Posterior vena cava (tissue), 2 donors: ENCODE results near the gene CBX5. TPM values are rescaled to one million over a fixed set of nuclear protein-coding genes. Genes with fewer than 3 reads are reported as not detected.

ENCODE experiments used
- DNase-seq: peaks from one replicate; pipeline ENCODE4 v3.0.0-alpha.2; 2020; ENCODE audit warnings: low spot score
- intact Hi-C, 2 donors: fragments of 100-400 bp; cut with DNase I; formaldehyde crosslinking; loops; one replicate each; pipeline versions ENCODE4 v1.14.1 to v1.14.2; 2022 to 2023
- total RNA-seq, 2 donors: library from RNA; stranded (reverse); fragmentation: NEBNext Ultra II Directional; extraction: Animal tissue kit (Norgen Biotek cat#: 25700); gene quantifications; one replicate each; pipeline ENCODE4 v1.2.1, GENCODE V29; 2021
- donor health status: DM: yes; HTN: yes; CAD: no.
- donor health status: DM: yes; HTN: yes; CAD: no.

CBX5 gene
- total RNA-seq, 2 donors from 2014 or later: 46.2 to 56.2 TPM

GRCh38 chr12:54214553-54215406 lies 65.1 kb downstream of the CBX5 start:
- DNase-seq: peak; percentile 96
- intact Hi-C loops: loop anchor here in 1 of 2 donors (5.0 kb wide), 1 partner anchor 232 kb away; no protein-coding TSS in a partner anchor

DNA sequence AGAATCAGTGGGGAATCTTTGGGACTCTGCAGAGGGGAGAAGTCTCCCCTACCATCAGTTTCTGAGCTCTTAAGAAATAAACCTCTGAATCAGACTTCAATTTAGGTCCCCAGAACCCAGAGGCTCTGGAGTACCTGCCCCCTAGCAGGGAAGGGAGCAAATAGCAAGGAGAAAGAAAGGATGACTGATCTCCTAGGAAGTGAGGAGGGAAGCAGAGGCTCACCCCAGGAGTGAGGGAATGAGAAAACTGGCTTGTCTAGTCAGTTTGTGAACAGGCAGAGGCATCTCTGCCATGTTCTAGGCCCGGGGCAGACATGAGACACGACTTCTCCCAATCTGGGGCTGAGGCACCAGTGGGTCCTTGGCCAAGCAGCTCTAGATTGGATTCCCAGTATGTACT lies 66.8 kb downstream of the CBX5 start:
- intact Hi-C loops: loop anchor here in 1 of 2 donors (5.0 kb wide), 1 partner anchor 231 kb away; no protein-coding TSS in a partner anchor
- peak; percentile 14 for DNase-seq

DNA sequence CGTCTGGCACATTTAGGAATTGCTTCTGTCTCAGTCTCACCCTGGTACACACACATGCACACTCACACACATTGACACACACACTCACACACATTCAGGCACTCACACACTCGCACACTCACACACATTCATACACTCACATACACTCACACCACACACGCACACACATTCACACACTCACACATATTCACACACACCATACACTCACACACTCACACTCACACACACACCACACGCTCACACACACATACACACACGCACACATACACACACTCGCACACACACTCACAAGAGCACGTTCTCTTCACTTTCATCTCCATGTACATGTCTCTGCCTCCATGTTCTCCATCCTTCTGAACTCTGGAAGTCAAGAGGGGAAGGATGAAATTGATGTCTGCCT lies 68.0 kb downstream of the CBX5 start:
- intact Hi-C loops: loop anchor here in 1 of 2 donors (5.0 kb wide), 1 partner anchor 230 kb away; no protein-coding TSS in a partner anchor

GRCh38 chr12:54210400-54210790 lies 69.5 kb downstream of the CBX5 start:
- peak; percentile 59 for DNase-seq
- intact Hi-C loops: loop anchor here in 1 of 2 donors (5.0 kb wide), 1 partner anchor 228 kb away; no protein-coding TSS in a partner anchor

More for the DNA sequence above, 68.0 kb downstream of the CBX5 start:
- no peak for DNase-seq

GRCh38 chr12:54208591-54208990 lies 71.3 kb downstream of the CBX5 start:
- intact Hi-C loops: loop anchor here in 1 of 2 donors (2.0 to 5.0 kb wide), 2 partner anchors 202 to 441 kb away; no protein-coding TSS in a partner anchor
- DNase-seq: peak; percentile 36

GRCh38 chr12:54207539-54208294 lies 72.2 kb downstream of the CBX5 start:
- DNase-seq: peak; percentile 92
- intact Hi-C loops: loop anchor here in 1 of 2 donors (2.0 to 5.0 kb wide), 2 partner anchors 201 to 440 kb away; no protein-coding TSS in a partner anchor

DNA sequence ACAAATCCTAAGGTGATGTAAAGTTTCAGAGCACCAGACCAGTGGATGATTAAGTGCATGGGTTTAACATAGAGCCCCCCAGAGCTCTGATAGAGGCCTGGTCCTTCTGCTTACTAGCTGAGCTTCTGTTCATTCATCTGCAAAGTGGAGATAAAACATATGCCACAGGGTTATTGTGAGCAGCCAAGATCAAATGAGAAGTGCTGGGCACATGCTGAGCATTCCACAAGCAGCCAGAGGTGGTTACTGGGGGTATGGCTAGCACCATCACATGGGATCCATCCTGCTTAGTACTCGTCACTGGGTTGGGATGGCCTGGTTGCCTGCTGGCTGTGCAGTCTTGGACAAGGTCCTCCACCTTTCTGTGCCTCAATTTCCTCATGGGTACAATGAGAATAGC lies 73.1 kb downstream of the CBX5 start:
- intact Hi-C loops: loop anchor here in 1 of 2 donors (5.0 kb wide), 1 partner anchor 439 kb away; no protein-coding TSS in a partner anchor
- peak; percentile 22 for DNase-seq

GRCh38 chr12:54204316-54204715 lies 75.6 kb downstream of the CBX5 start:
- DNase-seq: no peak
- intact Hi-C loops: loop anchor here in 1 of 2 donors (5.0 kb wide), 1 partner anchor 197 kb away; the partner anchor contains the start of gene HOXC8

GRCh38 chr12:54201001-54201794 lies 78.7 kb downstream of the CBX5 start:
- intact Hi-C loops: loop anchor here (2.0 to 5.0 kb wide), 2 partner anchors 194 kb away; partner anchors contain the start of gene HOXC8 (in 1 of the 2)
- peak; percentile 88 for DNase-seq

DNA sequence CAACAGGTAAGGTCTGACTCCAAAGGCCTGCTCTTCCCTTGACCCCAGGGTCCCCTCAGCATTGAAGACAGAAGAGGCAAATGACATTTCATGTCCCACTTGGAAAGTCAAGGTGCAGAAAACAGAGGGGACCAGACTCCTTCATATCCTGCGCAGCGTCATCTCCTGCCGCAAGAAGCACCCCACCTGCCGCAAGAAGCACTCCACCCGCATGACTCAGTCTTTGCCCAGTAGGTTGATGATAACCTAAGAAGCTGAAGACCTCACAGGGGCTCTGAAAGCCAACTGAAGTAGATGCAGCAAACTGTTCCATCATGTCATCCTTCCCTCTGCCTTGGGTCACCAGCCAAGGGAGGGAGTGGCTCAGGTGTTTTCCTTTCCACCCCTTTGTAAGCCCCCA lies 79.5 kb downstream of the CBX5 start:
- intact Hi-C loops: loop anchor here (2.0 to 5.0 kb wide), 2 partner anchors 193 to 194 kb away; partner anchors contain the start of gene HOXC8 (in 1 of the 2)

GRCh38 chr12:54199917-54200316 lies 80.0 kb downstream of the CBX5 start:
- DNase-seq: peak; percentile 16
- intact Hi-C loops: loop anchor here (2.0 to 5.0 kb wide), 3 partner anchors 58 to 193 kb away; partner anchors contain the start of gene HOXC8 (in 1 of the 2)

More for the DNA sequence above, 79.5 kb downstream of the CBX5 start:
- DNase-seq: peak; percentile 15

GRCh38 chr12:54199034-54199433 lies 80.9 kb downstream of the CBX5 start:
- peak; percentile 13 for DNase-seq
- intact Hi-C loops: loop anchor here in 1 of 2 donors (5.0 kb wide), 1 partner anchor 57 kb away; no protein-coding TSS in a partner anchor

- intact Hi-C loops: loop anchor here in 1 of 2 donors (5.0 kb wide), 1 partner anchor 55 kb away; no protein-coding TSS in a partner anchor
- no peak for DNase-seq
Measured at GRCh38 chr12:54197431-54197909, 82.5 kb downstream of the CBX5 start.

DNA sequence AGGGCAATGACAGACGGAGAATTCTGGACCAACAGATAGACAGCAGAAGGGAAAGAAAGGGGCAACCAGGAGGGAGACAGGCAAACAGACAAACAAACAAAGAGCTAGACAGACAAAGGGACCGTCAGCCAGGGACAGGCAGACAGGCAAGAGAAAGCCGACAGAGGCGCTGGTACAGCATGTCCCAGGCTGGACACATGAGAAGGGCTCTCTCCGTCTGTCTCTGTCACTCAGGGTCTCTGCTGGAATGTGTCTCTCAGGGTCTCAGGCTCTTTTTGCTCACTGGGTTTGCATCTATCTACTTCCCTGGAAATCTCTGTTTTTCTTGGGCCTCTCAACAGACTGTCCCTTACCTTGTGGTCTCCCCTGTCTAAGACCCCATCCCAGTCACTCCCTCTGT lies 82.9 kb downstream of the CBX5 start:
- no peak for DNase-seq
- intact Hi-C loops: loop anchor here in 1 of 2 donors (5.0 kb wide), 1 partner anchor 55 kb away; no protein-coding TSS in a partner anchor

- intact Hi-C loops: loop anchor here in 1 of 2 donors (5.0 kb wide), 1 partner anchor 54 kb away; no protein-coding TSS in a partner anchor
- DNase-seq: no peak
Measured at GRCh38 chr12:54196396-54196795, 83.5 kb downstream of the CBX5 start.

GRCh38 chr12:54195737-54196347 lies 84.1 kb downstream of the CBX5 start:
- DNase-seq: peak; percentile 87
- intact Hi-C loops: loop anchor here in 1 of 2 donors (5.0 kb wide), 1 partner anchor 54 kb away; no protein-coding TSS in a partner anchor

GRCh38 chr12:54195080-54195736 lies 84.7 kb downstream of the CBX5 start:
- DNase-seq: no peak
- intact Hi-C loops: loop anchor here in 1 of 2 donors (5.0 kb wide), 1 partner anchor 53 kb away; no protein-coding TSS in a partner anchor
